Natural killer cell (primary cell): ENCODE measurements around the gene EFCAB7. TPM values are rescaled to one million over a fixed set of nuclear protein-coding genes. Genes with fewer than 3 reads are reported as not detected.

ENCODE experiments used
- ATAC-seq, 3 donors: fragments of 150-1000 bp in 2 of 3; fragments of 200-7000 bp in 1 of 3; cut with Tn5 transposase; 1 replicate in 1 of 3; 2 replicates in 2 of 3; pipeline ENCODE4 v1.10.0; 2021; ENCODE audit warnings: mild to moderate bottlenecking in 2 of 3, moderate library complexity in 2 of 3
- DNase-seq, 2 donors: peaks; one replicate each; pipeline versions ENCODE4 v3.0.0 to v3.0.0-alpha.2; 2013 to 2021; ENCODE audit warnings: mixed read lengths in 1 of 2
- H3K27ac ChIP-seq: one replicate; pipeline ENCODE4 v1.5.1; 2013; ENCODE audit warnings: mild to moderate bottlenecking, low read length
- H3K27me3 ChIP-seq: one replicate; pipeline ENCODE4 v1.6.1; 2013; ENCODE audit warnings: low read length; ENCODE audit not compliant: control insufficient read depth, insufficient read depth
- H3K36me3 ChIP-seq: one replicate; pipeline ENCODE4 v1.6.1; 2013; ENCODE audit warnings: low read length; ENCODE audit not compliant: control insufficient read depth, insufficient read depth
- H3K4me1 ChIP-seq: one replicate; pipeline ENCODE4 v1.6.1; 2013; ENCODE audit warnings: low read length; ENCODE audit not compliant: control insufficient read depth, insufficient read depth
- H3K4me3 ChIP-seq: one replicate; pipeline ENCODE4 v1.5.1; 2013; ENCODE audit warnings: low read length
- H3K9me3 ChIP-seq: one replicate; pipeline ENCODE4 v1.6.1; 2013; ENCODE audit warnings: low read length; ENCODE audit not compliant: control insufficient read depth, insufficient read depth
- H3K27ac Mint-ChIP-seq, 2 donors: one replicate each; pipeline ENCODE4 v1.8.0; 2022; ENCODE audit warnings: mild to moderate bottlenecking in 2 of 2, mixed read lengths in 2 of 2, moderate library complexity in 1 of 2
- H3K27me3 Mint-ChIP-seq, 2 donors: one replicate each; pipeline ENCODE4 v1.8.0; 2022; ENCODE audit warnings: low read depth in 2 of 2, mixed read lengths in 2 of 2
- H3K36me3 Mint-ChIP-seq: one replicate; pipeline ENCODE4 v1.8.0; 2022; ENCODE audit warnings: mixed read lengths
- H3K4me1 Mint-ChIP-seq, 2 donors: one replicate each; pipeline ENCODE4 v1.8.0; 2022; ENCODE audit warnings: mixed read lengths in 2 of 2
- H3K4me3 Mint-ChIP-seq: one replicate; pipeline ENCODE4 v1.8.0; 2022; ENCODE audit warnings: mild to moderate bottlenecking, moderate library complexity, mixed read lengths
- H3K9me3 Mint-ChIP-seq, 2 donors: one replicate each; pipeline ENCODE4 v1.8.0; 2022; ENCODE audit warnings: mixed read lengths in 2 of 2
- WGBS: methylation state at CpG from one replicate; pipeline ENCODE4 v1.1.7; 2013; ENCODE audit warnings: missing lambda C conversion rate; ENCODE audit not compliant: insufficient coverage; 5-methylcytosine and 5-hydroxymethylcytosine counted together
- intact Hi-C: fragments of 100-400 bp; cut with micrococcal nuclease; formaldehyde crosslinking; loops from one replicate; pipeline ENCODE4 v1.14.2; 2022
- total RNA-seq, 4 donors: library from RNA; stranded (reverse); fragments of 120-200 nt in 1 of 4; gene quantifications; one replicate each; pipeline versions ENCODE4 v1.2.3 to v1.2.4, GENCODE V29; 2013 to 2022
- TF ChIP-seq, protein P1 (sequence below): fragments of 200-600 bp; IDR thresholded peaks from one replicate; pipeline ENCODE4 v1.8.0; 2022; ENCODE audit warnings: antibody characterized with exemption

EFCAB7 gene
- total RNA-seq, 3 donors from 2014 or later (not counting 1 experiment from before 2014, with no cell fraction given), result 5.4 to 7.5 (median 6.0) TPM

DNA sequence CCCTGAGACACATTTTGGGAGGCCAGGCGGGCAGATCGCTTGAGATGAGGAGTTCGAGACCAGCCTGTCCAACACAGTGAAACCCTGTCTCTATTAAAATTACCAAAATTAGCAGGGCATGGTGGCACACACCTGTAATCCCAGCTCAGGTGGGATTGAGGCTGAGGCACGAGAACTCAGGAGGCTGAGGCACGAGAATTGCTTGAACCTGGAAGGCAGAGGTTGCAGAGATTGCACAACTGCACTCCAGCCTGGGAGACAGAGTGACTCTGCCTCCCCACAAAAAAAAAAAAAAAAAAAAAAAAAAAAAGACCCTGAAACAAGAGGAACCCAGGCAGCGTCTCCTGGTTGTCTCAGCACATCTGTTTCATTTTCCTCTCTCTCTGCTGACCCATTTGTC, 94.1 kb downstream of the EFCAB7 start:
- DNase-seq (no peak), ATAC-seq (no peak)
- peaks cover 20 to 26% of the 10 kb centered on the region in 2 donors for H3K4me1 Mint-ChIP-seq
- 98% methylated on average over 5 of the region's 6 CpGs for WGBS
- Histone ChIP-seq H3K4me3 (no peak overlapping the region), H3K27ac (no peak overlapping the region), H3K4me1 (no peaks in the 10 kb centered on the region), H3K36me3 (peaks cover 2% of the 10 kb centered on the region), H3K9me3 (no peaks in the 10 kb centered on the region), H3K27me3 (no peaks in the 10 kb centered on the region)
- no peak overlapping the region for H3K4me3 Mint-ChIP-seq
- H3K27ac Mint-ChIP-seq, result no peak overlapping the region
- no peaks in the 10 kb centered on the region for H3K9me3 Mint-ChIP-seq
- intact Hi-C loops, result no loop called here
- no peaks in the 10 kb centered on the region for H3K36me3 Mint-ChIP-seq
- H3K27me3 Mint-ChIP-seq, result no peaks in the 10 kb centered on the region
- TF ChIP-seq, protein P1, sequence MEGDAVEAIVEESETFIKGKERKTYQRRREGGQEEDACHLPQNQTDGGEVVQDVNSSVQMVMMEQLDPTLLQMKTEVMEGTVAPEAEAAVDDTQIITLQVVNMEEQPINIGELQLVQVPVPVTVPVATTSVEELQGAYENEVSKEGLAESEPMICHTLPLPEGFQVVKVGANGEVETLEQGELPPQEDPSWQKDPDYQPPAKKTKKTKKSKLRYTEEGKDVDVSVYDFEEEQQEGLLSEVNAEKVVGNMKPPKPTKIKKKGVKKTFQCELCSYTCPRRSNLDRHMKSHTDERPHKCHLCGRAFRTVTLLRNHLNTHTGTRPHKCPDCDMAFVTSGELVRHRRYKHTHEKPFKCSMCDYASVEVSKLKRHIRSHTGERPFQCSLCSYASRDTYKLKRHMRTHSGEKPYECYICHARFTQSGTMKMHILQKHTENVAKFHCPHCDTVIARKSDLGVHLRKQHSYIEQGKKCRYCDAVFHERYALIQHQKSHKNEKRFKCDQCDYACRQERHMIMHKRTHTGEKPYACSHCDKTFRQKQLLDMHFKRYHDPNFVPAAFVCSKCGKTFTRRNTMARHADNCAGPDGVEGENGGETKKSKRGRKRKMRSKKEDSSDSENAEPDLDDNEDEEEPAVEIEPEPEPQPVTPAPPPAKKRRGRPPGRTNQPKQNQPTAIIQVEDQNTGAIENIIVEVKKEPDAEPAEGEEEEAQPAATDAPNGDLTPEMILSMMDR, result no peak

DNA sequence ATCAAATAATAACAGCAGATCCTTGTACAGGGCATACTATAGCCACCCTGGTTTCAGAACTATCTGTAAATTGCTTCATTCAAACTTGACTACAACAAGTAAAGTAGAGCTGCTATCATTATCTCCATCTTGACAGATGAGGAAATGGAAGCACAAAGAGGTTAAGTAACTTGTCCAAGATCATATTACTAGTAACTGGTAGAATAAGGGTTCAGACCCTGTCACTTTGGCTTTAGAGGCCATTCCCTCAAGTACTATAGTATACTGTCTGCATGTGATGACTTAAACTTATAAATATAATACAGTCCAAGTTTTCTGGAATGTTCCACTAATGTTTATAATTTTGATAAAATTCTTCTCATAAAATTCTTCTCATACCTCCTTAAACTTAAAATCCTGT, 94.7 kb downstream of the EFCAB7 start:
- DNase-seq (no peak), ATAC-seq (no peak)
- Histone ChIP-seq H3K36me3 (peaks cover 2% of the 10 kb centered on the region), H3K4me1 (no peaks in the 10 kb centered on the region), H3K27me3 (no peaks in the 10 kb centered on the region), H3K27ac (no peak overlapping the region), H3K9me3 (no peaks in the 10 kb centered on the region), H3K4me3 (no peak overlapping the region)
- H3K27me3 Mint-ChIP-seq, result no peaks in the 10 kb centered on the region
- H3K4me1 Mint-ChIP-seq, result peaks cover 18 to 26% of the 10 kb centered on the region in 2 donors
- H3K36me3 Mint-ChIP-seq, result no peaks in the 10 kb centered on the region
- no peaks in the 10 kb centered on the region for H3K9me3 Mint-ChIP-seq
- no peak overlapping the region for H3K27ac Mint-ChIP-seq
- TF ChIP-seq, protein P1, result no peak
- intact Hi-C loops, result no loop called here
- no peak overlapping the region for H3K4me3 Mint-ChIP-seq

- TF ChIP-seq, protein P1, result no peak
- no peaks in the 10 kb centered on the region for H3K9me3 Mint-ChIP-seq
- ATAC-seq (no peak), DNase-seq (no peak)
- Histone ChIP-seq H3K4me3 (no peak overlapping the region), H3K27ac (no peak overlapping the region), H3K4me1 (no peaks in the 10 kb centered on the region), H3K9me3 (no peaks in the 10 kb centered on the region), H3K27me3 (no peaks in the 10 kb centered on the region), H3K36me3 (peaks cover 2% of the 10 kb centered on the region)
- WGBS, result 89% methylated on average over 3 of the region's 4 CpGs
- no peaks in the 10 kb centered on the region for H3K27me3 Mint-ChIP-seq
- H3K27ac Mint-ChIP-seq, result no peak overlapping the region
- no peaks in the 10 kb centered on the region for H3K36me3 Mint-ChIP-seq
- H3K4me3 Mint-ChIP-seq, result no peak overlapping the region
- peaks cover 21 to 23% of the 10 kb centered on the region in 2 donors for H3K4me1 Mint-ChIP-seq
- intact Hi-C loops, result no loop called here
Observed at GRCh38 chr1:63619558-63619957, 96.2 kb downstream of the EFCAB7 start.

GRCh38 chr1:63620671-63621070, 97.3 kb downstream of the EFCAB7 start:
- Mint-ChIP-seq H3K27me3 (no peaks in the 10 kb centered on the region), H3K4me3 (no peak overlapping the region), H3K4me1 (peaks cover 26 to 27% of the 10 kb centered on the region in 2 donors), H3K36me3 (no peaks in the 10 kb centered on the region), H3K27ac (no peak overlapping the region), H3K9me3 (no peaks in the 10 kb centered on the region)
- Histone ChIP-seq H3K36me3 (peaks cover 2% of the 10 kb centered on the region), H3K4me3 (no peak overlapping the region), H3K27me3 (no peaks in the 10 kb centered on the region), H3K4me1 (no peaks in the 10 kb centered on the region), H3K27ac (no peak overlapping the region), H3K9me3 (no peaks in the 10 kb centered on the region)
- ATAC-seq (no peak), DNase-seq (no peak)
- intact Hi-C loops, result no loop called here
- WGBS, result 95% methylated on average over 5 of the region's 5 CpGs
- TF ChIP-seq, protein P1, result no peak
